HepG2 (cell line): ENCODE data around the gene ZBTB7B. TPM values are rescaled to one million over a fixed set of nuclear protein-coding genes. Genes with fewer than 3 reads are reported as not detected.

Source experiments
- ATAC-seq: fragments of 200-7000 bp; cut with Tn5 transposase; 3 replicates; pipeline ENCODE4 v1.9.1; 2020; ENCODE audit warnings: mild to moderate bottlenecking, moderate library complexity
- BruUV-seq: library from RNA; stranded (reverse); fragments of 400-500 nt; replicated peaks from 2 replicates; lab custom pipeline; 2021; lab: Mats Ljungman, UMichigan
- CTCF ChIA-PET: fragments of 300-600 bp; formaldehyde crosslinking; extraction: SDS; loops from one replicate; lab custom pipeline; 2021; ENCODE audit warnings: low total read pairs, inconsistent platforms, low intra/inter-chr PET ratio; lab: Yijun Ruan, JAX
- POLR2A ChIA-PET: fragments of 350-600 bp; sonication (Branson Sonifier 250); formaldehyde crosslinking; loops from one replicate; lab custom pipeline; 2020; ENCODE audit warnings: antibody characterized with exemption, inconsistent platforms; lab: Yijun Ruan, JAX
- DNase-seq: peaks from one replicate; pipeline ENCODE4 v3.0.0-alpha.2; 2015; ENCODE audit warnings: low spot score
- FAIRE-seq: peaks from 3 replicates; lab custom pipeline; 2011; peaks lifted over from hg19 to GRCh38; lab: Jason Lieb, UNC
- H2AFZ ChIP-seq: one replicate; pipeline ENCODE4 v1.6.1; 2011; ENCODE audit warnings: low read length, inconsistent platforms
- H3K27ac ChIP-seq: fragments of 300-600 bp; 3 replicates; pipeline ENCODE4 v1.8.0; 2011; ENCODE audit warnings: mixed run types, mild to moderate bottlenecking, mixed read lengths, low read length, inconsistent platforms; ENCODE audit not compliant: insufficient read depth; ENCODE audit errors: extremely low read length
- H3K27me3 ChIP-seq, 2 experiments: fragments of 200-600 bp in 1 of 2; 2 replicates in 1 of 2; 3 replicates in 1 of 2; pipeline versions ENCODE4 v1.6.0 to v1.8.0; 2011; ENCODE audit warnings: low read length in 2 of 2, mild to moderate bottlenecking in 2 of 2, moderate library complexity in 2 of 2, inconsistent platforms in 1 of 2; ENCODE audit not compliant: insufficient read depth in 2 of 2, control insufficient read depth in 1 of 2
- H3K36me3 ChIP-seq, 2 experiments: fragments of 200-600 bp in 1 of 2; replicated peaks in 1 of 2; 2 replicates in 1 of 2; 3 replicates in 1 of 2; pipeline versions ENCODE4 v1.5.1 to v1.8.0; 2011; ENCODE audit warnings: low read length in 2 of 2, inconsistent platforms in 1 of 2; ENCODE audit not compliant: insufficient read depth in 2 of 2, control insufficient read depth in 1 of 2
- H3K4me1 ChIP-seq: 2 replicates; pipeline ENCODE4 v1.5.1; 2012; ENCODE audit warnings: low read length, inconsistent platforms; ENCODE audit not compliant: insufficient read depth
- H3K4me2 ChIP-seq: 2 replicates; pipeline ENCODE4 v1.6.0; 2011; ENCODE audit warnings: low read depth, low read length, inconsistent platforms
- H3K4me3 ChIP-seq, 3 experiments: fragments of 200-600 bp in 1 of 3; sonication (generic), shearing (Covaris generic) in 1 of 3; replicated peaks in 1 of 3; 2 replicates each; pipeline ENCODE4 v1.5.1; 2011 to 2016; ENCODE audit warnings: low read length in 3 of 3, inconsistent platforms in 2 of 3, low read depth in 2 of 3, mild to moderate bottlenecking in 2 of 3, control low read depth in 1 of 3, mixed read lengths in 1 of 3; ENCODE audit not compliant: insufficient read depth in 1 of 3
- H3K79me2 ChIP-seq: one replicate; pipeline ENCODE4 v1.6.1; 2011; ENCODE audit warnings: low read length, inconsistent platforms; ENCODE audit not compliant: insufficient read depth
- H3K9ac ChIP-seq: 2 replicates; pipeline ENCODE4 v1.6.0; 2011; ENCODE audit warnings: mild to moderate bottlenecking, low read depth, low read length, inconsistent platforms; ENCODE audit not compliant: insufficient read depth
- H3K9me3 ChIP-seq: 2 replicates; pipeline ENCODE4 v1.5.1; 2012; ENCODE audit warnings: mild to moderate bottlenecking, low read length
- H4K20me1 ChIP-seq: 2 replicates; pipeline ENCODE4 v1.6.0; 2011; ENCODE audit warnings: inconsistent platforms, mild to moderate bottlenecking, low read length, moderate library complexity; ENCODE audit not compliant: insufficient read depth
- CTCF ChIP-seq: sonication (generic); formaldehyde crosslinking; IDR thresholded peaks from 2 replicates; pipeline ENCODE4 v1.5.0; 2020; ENCODE audit warnings: mild to moderate bottlenecking, missing genetic modification reagents, moderate library complexity
- RARG ChIP-seq: sonication (generic); formaldehyde crosslinking; IDR thresholded peaks from 2 replicates; pipeline ENCODE4 v1.4.0; 2020; ENCODE audit warnings: low read depth, mild to moderate bottlenecking, missing genetic modification reagents
- SMC3 ChIP-seq: IDR thresholded peaks from 2 replicates; pipeline ENCODE4 v1.6.1; 2011; ENCODE audit warnings: low read length, improper control_type of control experiment
- ZBTB14 ChIP-seq: sonication (generic); formaldehyde crosslinking; IDR thresholded peaks from 2 replicates; pipeline ENCODE4 v1.4.0; 2020; ENCODE audit warnings: missing genetic modification reagents
- WGBS: methylation state at CpG from one replicate; pipeline ENCODE4 v1.1.6; 2017; ENCODE audit warnings: low lambda C conversion rate; 5-methylcytosine and 5-hydroxymethylcytosine counted together
- in situ Hi-C: cut with HindIII; loops from 2 replicates; pipeline ENCODE4 v1.10.0; 2017; ENCODE audit warnings: low pct_unique_long_range_greater_than_20kb; ENCODE audit not compliant: extremely low pct_ligation_motif_present
- intact Hi-C: fragments of 100-400 bp; cut with micrococcal nuclease; formaldehyde crosslinking; loops from one replicate; pipeline ENCODE4 v1.10.0; 2022; ENCODE audit not compliant: unreplicated experiment
- polyA plus RNA-seq, 8 experiments: library from polyadenylated mRNA; depleted of rRNA in 3 of 8; stranded (reverse) in 7 of 8; unstranded in 1 of 8; fragments of >200 nt; fragmentation: Illumina TruSeq in 4 of 8; extraction: Trizol in 4 of 8; gene quantifications; 2 replicates each; pipeline versions ENCODE4 v1.2.1 to v1.2.3, GENCODE V29; 2011 to 2016; ENCODE audit warnings: low read depth in 4 of 8, missing spikeins in 1 of 8, mixed read lengths in 1 of 8; ENCODE audit not compliant: insufficient read depth in 1 of 8
- total RNA-seq, 5 experiments: library from RNA; depleted of rRNA; stranded (reverse); fragments of >200 nt; fragmentation: Illumina TruSeq; extraction: Trizol; gene quantifications; 2 replicates each; pipeline ENCODE4 v1.2.3, GENCODE V29; 2016; ENCODE audit warnings: low read depth in 1 of 5

ZBTB7B gene
- total and polyA plus RNA-seq, 2 of the 13 experiments (the other 11 are each of a cell fraction or from before 2014, with no cell fraction given), result 15.5 to 17.5 TPM

DNA sequence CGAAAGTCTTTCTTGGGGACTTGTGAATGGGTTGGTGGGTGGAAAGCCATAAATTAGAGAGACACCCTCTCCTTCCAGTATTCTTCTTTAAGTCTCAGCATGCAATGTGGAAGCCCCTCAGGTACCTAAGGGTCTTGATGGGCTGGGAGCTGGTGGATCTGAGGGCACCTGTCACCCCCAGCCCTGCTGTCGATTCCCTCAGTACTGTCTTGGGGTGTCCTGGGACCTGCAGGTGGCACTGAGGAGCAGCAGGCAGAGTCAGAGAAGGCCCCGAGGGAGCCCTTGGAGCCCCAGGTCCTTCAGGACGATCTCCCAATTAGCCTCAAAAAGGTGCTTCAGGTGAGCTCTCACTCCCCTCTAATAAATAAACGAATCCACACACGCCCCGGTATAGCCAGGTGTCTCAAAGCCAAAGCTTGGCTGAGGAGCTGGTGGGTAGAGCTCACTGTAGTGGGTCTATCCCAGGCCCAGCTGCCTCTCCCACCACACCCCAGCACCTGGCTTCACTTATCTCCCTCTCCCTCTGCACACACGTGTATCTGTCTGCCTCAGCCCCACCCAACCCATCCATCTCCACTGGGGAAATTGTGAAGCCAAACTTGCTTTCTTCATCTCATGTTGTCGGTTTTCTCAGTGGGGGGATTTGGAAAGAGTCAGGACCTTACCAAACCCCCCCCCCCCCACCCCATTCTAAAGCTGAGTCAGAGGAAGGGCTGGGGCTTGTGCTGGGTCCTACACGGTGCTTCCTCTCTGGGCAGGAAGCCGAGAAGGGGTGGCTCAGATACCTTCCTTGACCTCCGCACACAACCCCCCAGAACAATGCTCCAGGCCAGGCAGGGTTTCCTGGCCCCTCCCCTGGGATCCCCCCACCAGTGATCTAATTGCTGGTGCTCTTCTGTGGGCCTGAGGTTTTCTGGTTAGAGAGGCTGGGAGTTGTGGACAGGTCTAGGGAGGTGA lies 50.1 kb downstream of the ZBTB7B start:
- no TSS peak for BruUV-seq
- POLR2A ChIA-PET, result interaction anchor here (1.1 to 2.7 kb wide), 2 partner anchors 12 to 74 kb away, joined by 3 to 8 read pairs; no protein-coding TSS in a partner anchor
- Histone ChIP-seq H4K20me1 (no peaks in the 10 kb centered on the region), H3K79me2 (no peaks in the 10 kb centered on the region), H3K4me3 (peak overlapping the region; percentile 59 to 88 (median 70); a peak in 4 of 6 replicates), H3K9me3 (no peaks in the 10 kb centered on the region), H3K9ac (peak overlapping the region; percentile 57; the same call in 1 of the 2 replicates), H3K4me1 (peaks cover 44% of the 10 kb centered on the region), H3K4me2 (peak overlapping the region; percentile 94), H3K27me3 (no peaks in the 10 kb centered on the region), H2AFZ (no peak overlapping the region), H3K36me3 (peaks cover 2 to 10% of the 10 kb centered on the region in 2 experiments; a peak in 4 of 5 replicates), H3K27ac (no peak overlapping the region)
- in situ Hi-C loops (no loop called here), intact Hi-C loops (no loop called here)
- FAIRE-seq, result no peak
- no peak for DNase-seq
- 77% methylated on average over 12 of the region's 12 CpGs for WGBS
- CTCF ChIA-PET, result interaction anchor here (0.8 to 1.9 kb wide), 2 partner anchors 9 to 92 kb away, joined by 3 to 7 read pairs; no protein-coding TSS in a partner anchor
- TF ChIP-seq SMC3 (no peak), CTCF (CRISPR knock-in tag) (peak; percentile 62)
- ATAC-seq, result no peak

- Histone ChIP-seq H2AFZ (no peak overlapping the region), H3K9ac (no peak overlapping the region), H3K79me2 (no peaks in the 10 kb centered on the region), H3K4me1 (peaks cover 35% of the 10 kb centered on the region), H3K27ac (no peak overlapping the region), H3K27me3 (no peaks in the 10 kb centered on the region), H3K9me3 (no peaks in the 10 kb centered on the region), H4K20me1 (no peaks in the 10 kb centered on the region), H3K36me3 (peaks cover 4 to 19% of the 10 kb centered on the region in 2 experiments), H3K4me2 (no peak overlapping the region), H3K4me3 (no peak overlapping the region)
- in situ Hi-C loops, result no loop called here
- FAIRE-seq, result no peak
- no peak for DNase-seq
- ChIA-PET CTCF (interaction anchor here (1.9 kb wide), 1 partner anchor 8 kb away, joined by 7 read pairs; no protein-coding TSS in a partner anchor), POLR2A (no interaction called here)
- 95% methylated on average over 7 of the region's 7 CpGs for WGBS
- intact Hi-C loops, result no loop called here
- no peak for ATAC-seq
- TF ChIP-seq RARG (CRISPR knock-in tag) (no peak), ZBTB14 (CRISPR knock-in tag) (no peak)
- BruUV-seq, result no TSS peak
These were observed 51.0 kb downstream of the ZBTB7B start for GRCh38 chr1:155053531-155054105.
